WTC11 (cell line): ENCODE results near the gene VAMP7. TPM values are rescaled to one million over a fixed set of nuclear protein-coding genes. Genes with fewer than 3 reads are reported as not detected.

Experiments
- ATAC-seq: fragments of 200-7000 bp; cut with Tn5 transposase; 2 replicates; pipeline ENCODE4 v1.10.0; 2021; ENCODE audit warnings: mild to moderate bottlenecking, moderate library complexity
- CTCF ChIA-PET: fragments of 300-600 bp; sonication (Branson Sonifier 250); formaldehyde crosslinking; loops from one replicate; lab custom pipeline; 2021; ENCODE audit warnings: antibody characterized with exemption; lab: Charles Lee
- POLR2A ChIA-PET: fragments of 350-600 bp; sonication (Branson Sonifier 250); formaldehyde crosslinking; loops from one replicate; lab custom pipeline; 2021; ENCODE audit warnings: antibody characterized with exemption; lab: Charles Lee
- DNase-seq: peaks from one replicate; pipeline ENCODE4 v3.0.0; 2021; ENCODE audit warnings: low spot score
- H3K27ac Mint-ChIP-seq: 2 replicates; pipeline ENCODE4 v1.8.0; 2021; ENCODE audit warnings: mixed read lengths
- H3K27me3 Mint-ChIP-seq: 2 replicates; pipeline ENCODE4 v1.8.0; 2021; ENCODE audit warnings: low read depth, mild to moderate bottlenecking, moderate library complexity, mixed read lengths
- H3K36me3 Mint-ChIP-seq: 2 replicates; pipeline ENCODE4 v1.8.0; 2021; ENCODE audit warnings: mixed read lengths
- H3K4me1 Mint-ChIP-seq: 2 replicates; pipeline ENCODE4 v1.8.0; 2022; ENCODE audit warnings: mixed read lengths
- H3K4me3 Mint-ChIP-seq: 2 replicates; pipeline ENCODE4 v1.8.0; 2021; ENCODE audit warnings: mild to moderate bottlenecking, moderate library complexity, mixed read lengths
- H3K9me3 Mint-ChIP-seq: 2 replicates; pipeline ENCODE4 v1.8.0; 2021; ENCODE audit warnings: mixed read lengths
- FOXP1 ChIP-seq: sonication (generic); formaldehyde crosslinking; IDR thresholded peaks from 2 replicates; pipeline ENCODE4 v1.8.0; 2022; ENCODE audit warnings: missing genetic modification reagents, mild to moderate bottlenecking, moderate library complexity, borderline replicate concordance
- KAT7 ChIP-seq: sonication (generic); formaldehyde crosslinking; IDR thresholded peaks from 2 replicates; pipeline ENCODE4 v1.8.1; 2023; ENCODE audit warnings: missing genetic modification reagents, mild to moderate bottlenecking, borderline replicate concordance
- MYBL2 ChIP-seq: sonication (generic); formaldehyde crosslinking; IDR thresholded peaks from 2 replicates; pipeline ENCODE4 v1.8.1; 2023; ENCODE audit warnings: mild to moderate bottlenecking, moderate library complexity, missing genetic modification reagents
- NR1H2 ChIP-seq: sonication (generic); formaldehyde crosslinking; IDR thresholded peaks from 2 replicates; pipeline ENCODE4 v1.9.0; 2021; ENCODE audit warnings: mild to moderate bottlenecking, moderate library complexity, missing genetic modification reagents
- SMAD3 ChIP-seq: sonication (generic); formaldehyde crosslinking; IDR thresholded peaks from 2 replicates; pipeline ENCODE4 v1.8.0; 2022; ENCODE audit warnings: missing genetic modification reagents, mild to moderate bottlenecking, borderline replicate concordance
- SOX15 ChIP-seq: fragments of 250-450 bp; sonication (Bioruptor Pico); IDR thresholded peaks from 2 replicates; pipeline ENCODE4 v1.9.0; 2021; ENCODE audit warnings: mild to moderate bottlenecking
- TEAD1 ChIP-seq: sonication (generic); formaldehyde crosslinking; IDR thresholded peaks from 2 replicates; pipeline ENCODE4 v1.8.0; 2022; ENCODE audit warnings: mild to moderate bottlenecking, missing genetic modification reagents
- TEAD4 ChIP-seq: sonication (generic); formaldehyde crosslinking; IDR thresholded peaks from 2 replicates; pipeline ENCODE4 v1.8.0; 2022; ENCODE audit warnings: mild to moderate bottlenecking, missing genetic modification reagents
- ZBTB21 ChIP-seq: sonication (generic); formaldehyde crosslinking; IDR thresholded peaks from 2 replicates; pipeline ENCODE4 v1.8.1; 2023; ENCODE audit warnings: mild to moderate bottlenecking, missing genetic modification reagents, borderline replicate concordance
- ZNF219 ChIP-seq: sonication (generic); formaldehyde crosslinking; IDR thresholded peaks from 2 replicates; pipeline ENCODE4 v1.8.0; 2023; ENCODE audit warnings: missing genetic modification reagents, mild to moderate bottlenecking, borderline replicate concordance
- ZNF263 ChIP-seq: sonication (generic); formaldehyde crosslinking; IDR thresholded peaks from 2 replicates; pipeline ENCODE4 v1.8.1; 2022; ENCODE audit warnings: low read depth, mild to moderate bottlenecking, moderate library complexity, missing genetic modification reagents
- ZNF396 ChIP-seq: fragments of 250-450 bp; sonication (Bioruptor Pico); IDR thresholded peaks from 2 replicates; pipeline ENCODE4 v1.8.0; 2021; ENCODE audit warnings: mild to moderate bottlenecking, moderate library complexity, borderline replicate concordance
- ZNF416 ChIP-seq: fragments of 250-450 bp; sonication (Bioruptor Pico); IDR thresholded peaks from 2 replicates; pipeline ENCODE4 v1.9.0; 2021; ENCODE audit warnings: mild to moderate bottlenecking, inconsistent platforms
- total RNA-seq: library from RNA; stranded (reverse); gene quantifications from 3 replicates; pipeline ENCODE4 v1.2.3, GENCODE V29; 2021
- TF ChIP-seq, protein P1 (sequence below): fragments of 250-450 bp; sonication (Bioruptor Pico); IDR thresholded peaks from 2 replicates; pipeline ENCODE4 v1.9.0; 2021; ENCODE audit warnings: moderate library complexity, mild to moderate bottlenecking, inconsistent platforms, borderline replicate concordance
- TF ChIP-seq, protein P2 (sequence below): sonication (generic); formaldehyde crosslinking; IDR thresholded peaks from 2 replicates; pipeline ENCODE4 v1.8.1; 2023; ENCODE audit warnings: mild to moderate bottlenecking, missing genetic modification reagents, moderate library complexity
- TF ChIP-seq, protein P3 (sequence below): sonication (generic); formaldehyde crosslinking; IDR thresholded peaks from 2 replicates; pipeline ENCODE4 v1.8.0; 2022; ENCODE audit warnings: mild to moderate bottlenecking, missing genetic modification reagents
- TF ChIP-seq, protein P4 (sequence below): fragments of 250-450 bp; sonication (Bioruptor Pico); IDR thresholded peaks from 2 replicates; pipeline ENCODE4 v1.9.0; 2021; ENCODE audit warnings: mild to moderate bottlenecking, borderline replicate concordance
- TF ChIP-seq, protein P5 (sequence below): sonication (generic); formaldehyde crosslinking; IDR thresholded peaks from 2 replicates; pipeline ENCODE4 v1.8.1; 2022; ENCODE audit warnings: low read depth, missing genetic modification reagents, borderline replicate concordance
- TF ChIP-seq, protein P6 (sequence below): sonication (generic); formaldehyde crosslinking; IDR thresholded peaks from 2 replicates; pipeline ENCODE4 v1.8.1; 2023; ENCODE audit warnings: mild to moderate bottlenecking, missing genetic modification reagents, borderline replicate concordance
- TF ChIP-seq, protein P7 (sequence below): fragments of 250-450 bp; sonication (Bioruptor Pico); IDR thresholded peaks from 2 replicates; pipeline ENCODE4 v2.1.2; 2022; ENCODE audit warnings: mild to moderate bottlenecking, moderate library complexity

VAMP7 gene
- total RNA-seq, 1 experiment from 2014 or later: 22.1 TPM

DNA sequence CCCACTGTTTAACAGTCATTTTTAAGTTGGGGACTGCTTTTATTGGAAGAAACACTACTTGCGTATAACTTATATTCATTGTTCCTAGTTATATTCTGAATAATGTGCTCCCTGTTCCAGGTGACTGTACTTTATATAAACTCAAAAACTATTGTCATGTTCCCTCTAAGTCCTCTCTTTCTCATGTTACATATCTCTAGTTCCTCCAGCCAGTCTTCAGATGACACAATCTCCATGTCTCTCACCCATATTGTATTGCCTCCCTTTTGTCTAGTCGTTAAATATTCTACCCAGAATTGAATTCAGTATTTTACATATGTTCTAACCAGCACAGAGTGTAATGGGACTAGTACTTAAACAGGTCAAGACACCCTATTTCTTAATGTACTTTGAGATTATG is 5.3 kb downstream of the VAMP7 start:
- no peak for ATAC-seq
- ChIA-PET CTCF (no interaction called here), POLR2A (no interaction called here)
- Mint-ChIP-seq H3K36me3 (peaks cover 52% of the 10 kb centered on the region), H3K9me3 (peaks cover 41% of the 10 kb centered on the region), H3K4me3 (no peak overlapping the region), H3K27me3 (no peaks in the 10 kb centered on the region), H3K27ac (no peak overlapping the region), H3K4me1 (peaks cover 3% of the 10 kb centered on the region; the same call in 1 of the 2 replicates)
- TF ChIP-seq TEAD1 (no peak), ZNF396 (CRISPR knock-in tag) (no peak)
- TF ChIP-seq, protein P1, sequence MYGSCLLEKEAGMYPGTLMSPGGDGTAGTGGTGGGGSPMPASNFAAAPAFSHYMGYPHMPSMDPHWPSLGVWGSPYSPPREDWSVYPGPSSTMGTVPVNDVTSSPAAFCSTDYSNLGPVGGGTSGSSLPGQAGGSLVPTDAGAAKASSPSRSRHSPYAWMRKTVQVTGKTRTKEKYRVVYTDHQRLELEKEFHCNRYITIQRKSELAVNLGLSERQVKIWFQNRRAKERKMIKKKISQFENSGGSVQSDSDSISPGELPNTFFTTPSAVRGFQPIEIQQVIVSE: no peak
- DNase-seq: no peak

DNA sequence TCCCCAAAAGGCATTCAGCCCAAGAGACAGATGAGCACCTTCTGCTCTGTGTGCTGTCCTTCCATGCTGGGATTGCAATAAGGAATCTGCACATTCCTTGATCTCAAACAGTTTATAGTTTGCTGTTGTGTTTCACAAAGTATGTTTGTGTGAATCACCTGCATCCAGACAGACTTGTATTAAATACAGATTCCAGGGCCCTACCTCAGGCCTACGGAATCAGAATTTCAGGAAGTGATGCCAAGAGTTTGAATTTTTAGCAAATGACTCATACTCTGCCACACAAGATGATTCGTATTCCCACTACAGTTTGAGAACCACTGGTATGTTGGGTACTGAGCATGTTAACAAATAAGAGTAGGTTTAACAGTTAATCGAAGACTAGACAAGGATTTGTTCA is 7.0 kb downstream of the VAMP7 start:
- Mint-ChIP-seq H3K36me3 (peaks cover 58% of the 10 kb centered on the region), H3K9me3 (peaks cover 39% of the 10 kb centered on the region)
- TF ChIP-seq ZNF416 (CRISPR knock-in tag): no peak
- no peak for TF ChIP-seq MYBL2
- TF ChIP-seq, all 79 proteins: peak for 0
- ATAC-seq: no peak
- Mint-ChIP-seq H3K27me3 (no peaks in the 10 kb centered on the region), H3K27ac (no peak overlapping the region), H3K4me3 (no peak overlapping the region), H3K4me1 (no peaks in the 10 kb centered on the region)
- ChIA-PET CTCF (no interaction called here), POLR2A (no interaction called here)
- no peak for DNase-seq

DNA sequence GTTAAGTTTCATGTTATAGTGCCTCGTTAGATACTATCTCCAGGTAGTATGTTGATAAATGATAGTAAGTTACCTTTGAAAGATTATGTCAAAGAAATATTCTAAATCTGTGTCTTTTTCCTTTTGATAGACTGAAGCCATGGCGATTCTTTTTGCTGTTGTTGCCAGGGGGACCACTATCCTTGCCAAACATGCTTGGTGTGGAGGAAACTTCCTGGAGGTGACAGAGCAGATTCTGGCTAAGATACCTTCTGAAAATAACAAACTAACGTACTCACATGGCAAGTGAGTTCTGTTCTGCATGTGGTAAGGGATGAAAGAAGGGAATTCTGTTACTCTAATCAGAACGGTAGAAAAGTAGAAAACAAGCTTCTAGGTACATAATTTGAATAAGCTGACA is 8.2 kb downstream of the VAMP7 start:
- no peak for ATAC-seq
- peaks cover 47% of the 10 kb centered on the region for H3K9me3 Mint-ChIP-seq
- no peaks in the 10 kb centered on the region for H3K27me3 Mint-ChIP-seq
- H3K4me3 Mint-ChIP-seq: no peak overlapping the region
- POLR2A ChIA-PET: no interaction called here
- no peak overlapping the region for H3K27ac Mint-ChIP-seq
- DNase-seq: no peak
- H3K4me1 Mint-ChIP-seq: no peaks in the 10 kb centered on the region
- CTCF ChIA-PET: no interaction called here
- peaks cover 66% of the 10 kb centered on the region for H3K36me3 Mint-ChIP-seq
- TF ChIP-seq, protein P2, sequence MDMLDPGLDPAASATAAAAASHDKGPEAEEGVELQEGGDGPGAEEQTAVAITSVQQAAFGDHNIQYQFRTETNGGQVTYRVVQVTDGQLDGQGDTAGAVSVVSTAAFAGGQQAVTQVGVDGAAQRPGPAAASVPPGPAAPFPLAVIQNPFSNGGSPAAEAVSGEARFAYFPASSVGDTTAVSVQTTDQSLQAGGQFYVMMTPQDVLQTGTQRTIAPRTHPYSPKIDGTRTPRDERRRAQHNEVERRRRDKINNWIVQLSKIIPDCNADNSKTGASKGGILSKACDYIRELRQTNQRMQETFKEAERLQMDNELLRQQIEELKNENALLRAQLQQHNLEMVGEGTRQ (CRISPR knock-in tag): no peak
- TF ChIP-seq FOXP1 (CRISPR knock-in tag) (no peak), NR1H2 (no peak), ZBTB21 (no peak), SMAD3 (CRISPR knock-in tag) (no peak), KAT7 (CRISPR knock-in tag) (no peak), ZNF219 (CRISPR knock-in tag) (no peak), TEAD4 (CRISPR knock-in tag) (no peak), ZNF263 (CRISPR knock-in tag) (no peak), SOX15 (CRISPR knock-in tag) (no peak)
- TF ChIP-seq, protein P3, sequence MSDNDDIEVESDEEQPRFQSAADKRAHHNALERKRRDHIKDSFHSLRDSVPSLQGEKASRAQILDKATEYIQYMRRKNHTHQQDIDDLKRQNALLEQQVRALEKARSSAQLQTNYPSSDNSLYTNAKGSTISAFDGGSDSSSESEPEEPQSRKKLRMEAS (CRISPR knock-in tag): no peak
- TF ChIP-seq, protein P4, sequence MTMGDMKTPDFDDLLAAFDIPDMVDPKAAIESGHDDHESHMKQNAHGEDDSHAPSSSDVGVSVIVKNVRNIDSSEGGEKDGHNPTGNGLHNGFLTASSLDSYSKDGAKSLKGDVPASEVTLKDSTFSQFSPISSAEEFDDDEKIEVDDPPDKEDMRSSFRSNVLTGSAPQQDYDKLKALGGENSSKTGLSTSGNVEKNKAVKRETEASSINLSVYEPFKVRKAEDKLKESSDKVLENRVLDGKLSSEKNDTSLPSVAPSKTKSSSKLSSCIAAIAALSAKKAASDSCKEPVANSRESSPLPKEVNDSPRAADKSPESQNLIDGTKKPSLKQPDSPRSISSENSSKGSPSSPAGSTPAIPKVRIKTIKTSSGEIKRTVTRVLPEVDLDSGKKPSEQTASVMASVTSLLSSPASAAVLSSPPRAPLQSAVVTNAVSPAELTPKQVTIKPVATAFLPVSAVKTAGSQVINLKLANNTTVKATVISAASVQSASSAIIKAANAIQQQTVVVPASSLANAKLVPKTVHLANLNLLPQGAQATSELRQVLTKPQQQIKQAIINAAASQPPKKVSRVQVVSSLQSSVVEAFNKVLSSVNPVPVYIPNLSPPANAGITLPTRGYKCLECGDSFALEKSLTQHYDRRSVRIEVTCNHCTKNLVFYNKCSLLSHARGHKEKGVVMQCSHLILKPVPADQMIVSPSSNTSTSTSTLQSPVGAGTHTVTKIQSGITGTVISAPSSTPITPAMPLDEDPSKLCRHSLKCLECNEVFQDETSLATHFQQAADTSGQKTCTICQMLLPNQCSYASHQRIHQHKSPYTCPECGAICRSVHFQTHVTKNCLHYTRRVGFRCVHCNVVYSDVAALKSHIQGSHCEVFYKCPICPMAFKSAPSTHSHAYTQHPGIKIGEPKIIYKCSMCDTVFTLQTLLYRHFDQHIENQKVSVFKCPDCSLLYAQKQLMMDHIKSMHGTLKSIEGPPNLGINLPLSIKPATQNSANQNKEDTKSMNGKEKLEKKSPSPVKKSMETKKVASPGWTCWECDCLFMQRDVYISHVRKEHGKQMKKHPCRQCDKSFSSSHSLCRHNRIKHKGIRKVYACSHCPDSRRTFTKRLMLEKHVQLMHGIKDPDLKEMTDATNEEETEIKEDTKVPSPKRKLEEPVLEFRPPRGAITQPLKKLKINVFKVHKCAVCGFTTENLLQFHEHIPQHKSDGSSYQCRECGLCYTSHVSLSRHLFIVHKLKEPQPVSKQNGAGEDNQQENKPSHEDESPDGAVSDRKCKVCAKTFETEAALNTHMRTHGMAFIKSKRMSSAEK (CRISPR knock-in tag): no peak
- TF ChIP-seq, protein P5, sequence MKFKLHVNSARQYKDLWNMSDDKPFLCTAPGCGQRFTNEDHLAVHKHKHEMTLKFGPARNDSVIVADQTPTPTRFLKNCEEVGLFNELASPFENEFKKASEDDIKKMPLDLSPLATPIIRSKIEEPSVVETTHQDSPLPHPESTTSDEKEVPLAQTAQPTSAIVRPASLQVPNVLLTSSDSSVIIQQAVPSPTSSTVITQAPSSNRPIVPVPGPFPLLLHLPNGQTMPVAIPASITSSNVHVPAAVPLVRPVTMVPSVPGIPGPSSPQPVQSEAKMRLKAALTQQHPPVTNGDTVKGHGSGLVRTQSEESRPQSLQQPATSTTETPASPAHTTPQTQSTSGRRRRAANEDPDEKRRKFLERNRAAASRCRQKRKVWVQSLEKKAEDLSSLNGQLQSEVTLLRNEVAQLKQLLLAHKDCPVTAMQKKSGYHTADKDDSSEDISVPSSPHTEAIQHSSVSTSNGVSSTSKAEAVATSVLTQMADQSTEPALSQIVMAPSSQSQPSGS: no peak
- TF ChIP-seq, protein P6, sequence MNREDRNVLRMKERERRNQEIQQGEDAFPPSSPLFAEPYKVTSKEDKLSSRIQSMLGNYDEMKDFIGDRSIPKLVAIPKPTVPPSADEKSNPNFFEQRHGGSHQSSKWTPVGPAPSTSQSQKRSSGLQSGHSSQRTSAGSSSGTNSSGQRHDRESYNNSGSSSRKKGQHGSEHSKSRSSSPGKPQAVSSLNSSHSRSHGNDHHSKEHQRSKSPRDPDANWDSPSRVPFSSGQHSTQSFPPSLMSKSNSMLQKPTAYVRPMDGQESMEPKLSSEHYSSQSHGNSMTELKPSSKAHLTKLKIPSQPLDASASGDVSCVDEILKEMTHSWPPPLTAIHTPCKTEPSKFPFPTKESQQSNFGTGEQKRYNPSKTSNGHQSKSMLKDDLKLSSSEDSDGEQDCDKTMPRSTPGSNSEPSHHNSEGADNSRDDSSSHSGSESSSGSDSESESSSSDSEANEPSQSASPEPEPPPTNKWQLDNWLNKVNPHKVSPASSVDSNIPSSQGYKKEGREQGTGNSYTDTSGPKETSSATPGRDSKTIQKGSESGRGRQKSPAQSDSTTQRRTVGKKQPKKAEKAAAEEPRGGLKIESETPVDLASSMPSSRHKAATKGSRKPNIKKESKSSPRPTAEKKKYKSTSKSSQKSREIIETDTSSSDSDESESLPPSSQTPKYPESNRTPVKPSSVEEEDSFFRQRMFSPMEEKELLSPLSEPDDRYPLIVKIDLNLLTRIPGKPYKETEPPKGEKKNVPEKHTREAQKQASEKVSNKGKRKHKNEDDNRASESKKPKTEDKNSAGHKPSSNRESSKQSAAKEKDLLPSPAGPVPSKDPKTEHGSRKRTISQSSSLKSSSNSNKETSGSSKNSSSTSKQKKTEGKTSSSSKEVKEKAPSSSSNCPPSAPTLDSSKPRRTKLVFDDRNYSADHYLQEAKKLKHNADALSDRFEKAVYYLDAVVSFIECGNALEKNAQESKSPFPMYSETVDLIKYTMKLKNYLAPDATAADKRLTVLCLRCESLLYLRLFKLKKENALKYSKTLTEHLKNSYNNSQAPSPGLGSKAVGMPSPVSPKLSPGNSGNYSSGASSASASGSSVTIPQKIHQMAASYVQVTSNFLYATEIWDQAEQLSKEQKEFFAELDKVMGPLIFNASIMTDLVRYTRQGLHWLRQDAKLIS (CRISPR knock-in tag): no peak
- TF ChIP-seq, protein P7, sequence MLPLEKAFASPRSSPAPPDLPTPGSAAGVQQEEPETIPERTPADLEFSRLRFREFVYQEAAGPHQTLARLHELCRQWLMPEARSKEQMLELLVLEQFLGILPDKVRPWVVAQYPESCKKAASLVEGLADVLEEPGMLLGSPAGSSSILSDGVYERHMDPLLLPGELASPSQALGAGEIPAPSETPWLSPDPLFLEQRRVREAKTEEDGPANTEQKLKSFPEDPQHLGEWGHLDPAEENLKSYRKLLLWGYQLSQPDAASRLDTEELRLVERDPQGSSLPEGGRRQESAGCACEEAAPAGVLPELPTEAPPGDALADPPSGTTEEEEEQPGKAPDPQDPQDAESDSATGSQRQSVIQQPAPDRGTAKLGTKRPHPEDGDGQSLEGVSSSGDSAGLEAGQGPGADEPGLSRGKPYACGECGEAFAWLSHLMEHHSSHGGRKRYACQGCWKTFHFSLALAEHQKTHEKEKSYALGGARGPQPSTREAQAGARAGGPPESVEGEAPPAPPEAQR (CRISPR knock-in tag): no peak
